ENCODE results near the gene CHSY1.

The CHSY1 gene

DNA sequence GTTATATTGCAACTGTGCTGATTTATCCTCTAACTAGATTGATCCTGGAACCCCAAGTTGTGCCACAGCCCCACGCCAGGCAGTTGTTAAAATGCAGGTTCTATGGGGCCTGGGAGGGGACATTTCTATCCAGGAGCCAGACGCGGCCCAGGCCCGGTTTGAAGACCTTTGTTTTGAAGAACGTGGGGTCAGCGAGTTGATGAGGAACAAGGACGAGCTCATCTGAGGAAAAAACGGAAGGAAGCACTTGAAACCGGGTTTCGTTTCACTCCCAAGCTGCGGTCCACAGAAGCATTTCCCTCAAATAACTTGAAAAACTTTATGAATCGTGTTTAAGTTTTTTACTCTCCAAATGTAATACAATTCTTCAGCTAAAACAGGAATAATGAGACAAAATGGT lies 76.4 kb downstream of the CHSY1 start:
- no peak overlapping the region for H3K9ac ChIP-seq (ENCODE audit: low read depth, low read length, poor library complexity, severe bottlenecking)
- H3K4me3 ChIP-seq (ENCODE audit: low read length, poor library complexity, severe bottlenecking): no peak overlapping the region
- no peaks in the 10 kb centered on the region for H3K9me2 ChIP-seq (replicated peaks; ENCODE audit: low read depth, low read length)
- no peaks in the 10 kb centered on the region for H3K9me3 ChIP-seq (ENCODE audit: insufficient read depth, low read depth, low read length)
- no peaks in the 10 kb centered on the region for H3K27me3 ChIP-seq (ENCODE audit: insufficient read depth, low read length, poor library complexity, severe bottlenecking)
- no peak overlapping the region for H3K4me2 ChIP-seq (ENCODE audit: low read depth, low read length, poor library complexity, severe bottlenecking)
- H4K20me1 ChIP-seq (ENCODE audit: insufficient read depth, low read length, poor library complexity, severe bottlenecking): peaks cover 14% of the 10 kb centered on the region
- H3K36me3 ChIP-seq (ENCODE audit: insufficient read depth, low read length): peaks cover 65% of the 10 kb centered on the region
- H3F3A ChIP-seq (ENCODE audit: low read depth): no peaks in the 10 kb centered on the region; the same call in 1 of the 2 replicates
- H2AFZ ChIP-seq (ENCODE audit: low read length): no peak overlapping the region
- peaks cover 79% of the 10 kb centered on the region for H3K79me2 ChIP-seq (ENCODE audit: insufficient read depth, low read length)
- peaks cover 40% of the 10 kb centered on the region for H3K4me1 ChIP-seq (ENCODE audit: insufficient read depth, low read length, poor library complexity, severe bottlenecking)
- TF ChIP-seq, protein P1, sequence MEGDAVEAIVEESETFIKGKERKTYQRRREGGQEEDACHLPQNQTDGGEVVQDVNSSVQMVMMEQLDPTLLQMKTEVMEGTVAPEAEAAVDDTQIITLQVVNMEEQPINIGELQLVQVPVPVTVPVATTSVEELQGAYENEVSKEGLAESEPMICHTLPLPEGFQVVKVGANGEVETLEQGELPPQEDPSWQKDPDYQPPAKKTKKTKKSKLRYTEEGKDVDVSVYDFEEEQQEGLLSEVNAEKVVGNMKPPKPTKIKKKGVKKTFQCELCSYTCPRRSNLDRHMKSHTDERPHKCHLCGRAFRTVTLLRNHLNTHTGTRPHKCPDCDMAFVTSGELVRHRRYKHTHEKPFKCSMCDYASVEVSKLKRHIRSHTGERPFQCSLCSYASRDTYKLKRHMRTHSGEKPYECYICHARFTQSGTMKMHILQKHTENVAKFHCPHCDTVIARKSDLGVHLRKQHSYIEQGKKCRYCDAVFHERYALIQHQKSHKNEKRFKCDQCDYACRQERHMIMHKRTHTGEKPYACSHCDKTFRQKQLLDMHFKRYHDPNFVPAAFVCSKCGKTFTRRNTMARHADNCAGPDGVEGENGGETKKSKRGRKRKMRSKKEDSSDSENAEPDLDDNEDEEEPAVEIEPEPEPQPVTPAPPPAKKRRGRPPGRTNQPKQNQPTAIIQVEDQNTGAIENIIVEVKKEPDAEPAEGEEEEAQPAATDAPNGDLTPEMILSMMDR (conservative IDR thresholded peaks at IDR 0.05; ENCODE audit: low read length): no peak
- no peak for TF ChIP-seq EZH2phosphoT487 (IDR thresholded peaks at IDR 0.05; ENCODE audit: borderline replicate concordance)

DNA sequence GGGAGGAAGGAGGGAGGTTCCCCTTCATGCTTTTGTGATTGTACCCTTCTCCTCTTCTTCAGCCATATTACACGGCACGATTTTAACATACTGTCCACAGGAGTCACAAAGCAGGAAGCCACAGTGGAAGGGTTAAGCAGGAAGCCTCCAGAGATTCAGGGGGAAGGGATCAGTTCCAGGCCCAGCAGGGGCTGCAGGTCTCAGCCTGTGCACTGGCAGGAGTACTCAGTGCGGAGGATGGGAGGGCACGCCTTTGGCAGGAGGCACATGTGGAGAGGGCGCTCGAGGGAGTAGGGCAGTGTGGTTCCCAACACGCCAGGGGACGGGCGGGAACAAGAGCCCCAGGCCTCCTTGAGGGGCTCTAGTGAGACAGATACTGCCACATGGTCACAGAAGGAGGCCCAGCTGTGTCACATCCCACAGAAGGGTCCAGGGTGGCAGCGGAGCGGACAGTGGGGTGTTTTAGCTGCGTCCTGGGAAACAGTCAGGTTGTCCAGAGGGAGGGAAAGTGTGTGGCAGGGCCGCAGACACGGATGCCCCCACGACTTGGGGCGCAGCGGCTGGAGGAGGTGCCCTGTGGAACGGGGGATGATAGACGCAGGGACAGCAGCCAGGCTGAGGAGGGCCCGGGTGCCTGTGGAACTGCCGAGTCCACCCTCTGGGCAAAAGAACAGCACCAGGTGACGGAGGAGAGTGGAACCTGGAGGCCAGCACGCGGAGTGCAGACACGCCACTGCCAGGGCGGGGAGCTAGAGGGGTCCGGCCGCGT lies 77.5 kb downstream of the CHSY1 start:
- H3K9me2 ChIP-seq (replicated peaks; ENCODE audit: low read depth, low read length): no peaks in the 10 kb centered on the region
- H3K4me3 ChIP-seq (ENCODE audit: low read length, poor library complexity, severe bottlenecking): no peak overlapping the region
- H3K4me1 ChIP-seq (ENCODE audit: insufficient read depth, low read length, poor library complexity, severe bottlenecking): peaks cover 44% of the 10 kb centered on the region
- H3K9ac ChIP-seq (ENCODE audit: low read depth, low read length, poor library complexity, severe bottlenecking): peak overlapping the region; percentile 65
- no peaks in the 10 kb centered on the region; the same call in 1 of the 2 replicates for H3F3A ChIP-seq (ENCODE audit: low read depth)
- TF ChIP-seq EZH2phosphoT487 (IDR thresholded peaks at IDR 0.05; ENCODE audit: borderline replicate concordance): no peak
- TF ChIP-seq, protein P1 (conservative IDR thresholded peaks at IDR 0.05; ENCODE audit: low read length): no peak
- H3K4me2 ChIP-seq (ENCODE audit: low read depth, low read length, poor library complexity, severe bottlenecking): peak overlapping the region; percentile 79
- peaks cover 3% of the 10 kb centered on the region for H4K20me1 ChIP-seq (ENCODE audit: insufficient read depth, low read length, poor library complexity, severe bottlenecking)
- H3K27me3 ChIP-seq (ENCODE audit: insufficient read depth, low read length, poor library complexity, severe bottlenecking): no peaks in the 10 kb centered on the region
- peaks cover 60% of the 10 kb centered on the region for H3K36me3 ChIP-seq (ENCODE audit: insufficient read depth, low read length)
- H3K79me2 ChIP-seq (ENCODE audit: insufficient read depth, low read length): peaks cover 68% of the 10 kb centered on the region
- no peaks in the 10 kb centered on the region for H3K9me3 ChIP-seq (ENCODE audit: insufficient read depth, low read depth, low read length)
- no peak overlapping the region for H2AFZ ChIP-seq (ENCODE audit: low read length)

DNA sequence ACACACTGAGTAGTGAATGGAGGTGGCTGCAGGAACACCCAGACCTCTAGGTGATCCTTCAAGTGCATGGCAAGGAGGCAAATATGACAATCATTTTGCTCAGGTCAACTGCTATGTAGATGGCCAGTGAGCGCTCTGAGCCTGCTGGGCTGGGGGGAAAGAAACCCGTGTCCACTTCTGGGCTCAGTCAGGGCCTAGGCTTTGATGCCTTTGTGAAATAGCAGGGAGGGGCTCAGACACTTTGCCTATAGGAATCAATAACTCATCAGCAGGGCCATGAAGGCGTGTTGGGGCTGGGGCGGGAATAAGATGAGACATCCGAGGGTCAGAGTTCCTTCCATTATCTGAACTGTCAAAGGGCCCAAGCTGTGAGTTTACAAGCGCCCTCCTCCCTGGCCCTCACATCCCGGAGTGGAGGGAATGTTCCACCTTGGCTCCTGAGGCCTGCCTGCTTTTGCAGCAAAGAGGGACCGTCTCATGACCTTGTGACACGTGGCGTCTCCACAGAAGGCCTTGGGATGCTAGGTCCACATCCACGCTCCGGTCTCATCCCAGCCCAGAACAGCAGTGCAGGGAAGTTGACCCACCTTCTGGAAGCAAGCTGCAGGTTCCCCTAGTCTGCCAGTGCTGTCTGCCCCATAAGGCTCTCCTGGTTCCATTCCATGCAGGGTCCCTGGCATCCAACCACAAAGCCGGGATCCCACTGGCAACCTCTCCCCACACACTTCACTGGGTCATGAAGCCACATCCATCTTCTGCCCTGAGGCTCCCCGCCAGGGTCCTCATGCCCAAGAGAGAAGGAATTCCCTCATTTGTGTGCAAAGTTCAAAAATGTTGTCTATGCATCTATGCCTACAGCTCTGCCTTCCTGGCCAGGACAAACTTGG lies 78.4 kb downstream of the CHSY1 start:
- H3K9me2 ChIP-seq (replicated peaks; ENCODE audit: low read depth, low read length): no peaks in the 10 kb centered on the region
- peaks cover 53% of the 10 kb centered on the region for H3K4me1 ChIP-seq (ENCODE audit: insufficient read depth, low read length, poor library complexity, severe bottlenecking)

More for the DNA sequence above, 78.4 kb downstream of the CHSY1 start:
- H3F3A ChIP-seq (ENCODE audit: low read depth): no peaks in the 10 kb centered on the region; the same call in 1 of the 2 replicates
- H3K27me3 ChIP-seq (ENCODE audit: insufficient read depth, low read length, poor library complexity, severe bottlenecking): no peaks in the 10 kb centered on the region
- H3K79me2 ChIP-seq (ENCODE audit: insufficient read depth, low read length): peaks cover 59% of the 10 kb centered on the region
- TF ChIP-seq, protein P1 (conservative IDR thresholded peaks at IDR 0.05; ENCODE audit: low read length): no peak
- TF ChIP-seq EZH2phosphoT487 (IDR thresholded peaks at IDR 0.05; ENCODE audit: borderline replicate concordance): no peak
- H2AFZ ChIP-seq (ENCODE audit: low read length): no peak overlapping the region
- H3K4me3 ChIP-seq (ENCODE audit: low read length, poor library complexity, severe bottlenecking): peak overlapping the region; percentile 57
- peak overlapping the region; percentile 65 for H3K9ac ChIP-seq (ENCODE audit: low read depth, low read length, poor library complexity, severe bottlenecking)
- no peaks in the 10 kb centered on the region for H3K9me3 ChIP-seq (ENCODE audit: insufficient read depth, low read depth, low read length)
- H4K20me1 ChIP-seq (ENCODE audit: insufficient read depth, low read length, poor library complexity, severe bottlenecking): no peaks in the 10 kb centered on the region
- peak overlapping the region; percentile 79 for H3K4me2 ChIP-seq (ENCODE audit: low read depth, low read length, poor library complexity, severe bottlenecking)
- peaks cover 51% of the 10 kb centered on the region for H3K36me3 ChIP-seq (ENCODE audit: insufficient read depth, low read length)
